Neural crest cell (in vitro differentiated cells): ENCODE measurements around the gene KLRF2. TPM values are rescaled to one million over a fixed set of nuclear protein-coding genes. Genes with fewer than 3 reads are reported as not detected.

Experiments
- DNase-seq: peaks from one replicate; pipeline ENCODE4 v3.0.0; 2021; ENCODE audit warnings: low read depth, mixed read lengths, low spot score
- H3K27ac Mint-ChIP-seq: one replicate; pipeline ENCODE4 v1.8.0; 2021; ENCODE audit warnings: mild to moderate bottlenecking, mixed read lengths; ENCODE audit not compliant: unreplicated experiment
- H3K27me3 Mint-ChIP-seq: 2 replicates; pipeline ENCODE4 v1.8.0; 2021; ENCODE audit warnings: low read depth, mild to moderate bottlenecking, mixed read lengths
- H3K36me3 Mint-ChIP-seq: 2 replicates; pipeline ENCODE4 v1.8.0; 2021; ENCODE audit warnings: low read depth, mild to moderate bottlenecking, mixed read lengths
- H3K4me1 Mint-ChIP-seq: 2 replicates; pipeline ENCODE4 v1.8.0; 2021; ENCODE audit warnings: mixed read lengths
- H3K4me3 Mint-ChIP-seq: one replicate; pipeline ENCODE4 v1.8.0; 2021; ENCODE audit warnings: mild to moderate bottlenecking, mixed read lengths
- H3K9me3 Mint-ChIP-seq: 2 replicates; pipeline ENCODE4 v1.8.0; 2021; ENCODE audit warnings: mixed read lengths
- CTCF ChIP-seq: fragments of 200-600 bp; sonication (generic); conservative IDR thresholded peaks from 2 replicates; pipeline ENCODE4 v1.5.0; 2021; ENCODE audit warnings: antibody characterized with exemption, mild to moderate bottlenecking
- total RNA-seq: library from RNA; stranded (reverse); gene quantifications from 2 replicates; pipeline ENCODE4 v1.2.1, GENCODE V29; 2021

KLRF2 gene
- total RNA-seq, 1 donor from 2014 or later = not detected

GRCh38 chr12:9922429-9922828 is 41.1 kb downstream of the KLRF2 start:
- Mint-ChIP-seq H3K4me1 (no peaks in the 10 kb centered on the region), H3K27ac (no peak overlapping the region), H3K27me3 (no peaks in the 10 kb centered on the region), H3K36me3 (no peaks in the 10 kb centered on the region), H3K9me3 (peaks cover 8% of the 10 kb centered on the region), H3K4me3 (no peak overlapping the region)
- TF ChIP-seq CTCF = no peak
- DNase-seq = no peak

GRCh38 chr12:9925705-9926393 is 44.6 kb downstream of the KLRF2 start:
- no peak for DNase-seq
- Mint-ChIP-seq H3K36me3 (no peaks in the 10 kb centered on the region), H3K4me1 (no peaks in the 10 kb centered on the region), H3K9me3 (no peaks in the 10 kb centered on the region), H3K27ac (no peak overlapping the region), H3K27me3 (no peaks in the 10 kb centered on the region), H3K4me3 (no peak overlapping the region)
- peak; percentile 75 for TF ChIP-seq CTCF

GRCh38 chr12:9926876-9927275 is 45.6 kb downstream of the KLRF2 start:
- no peaks in the 10 kb centered on the region for H3K27me3 Mint-ChIP-seq
- H3K4me1 Mint-ChIP-seq = no peaks in the 10 kb centered on the region
- no peaks in the 10 kb centered on the region for H3K36me3 Mint-ChIP-seq
- no peak overlapping the region for H3K4me3 Mint-ChIP-seq
- no peak for TF ChIP-seq CTCF
- H3K9me3 Mint-ChIP-seq = no peaks in the 10 kb centered on the region
- no peak for DNase-seq
- H3K27ac Mint-ChIP-seq = no peak overlapping the region

- H3K27me3 Mint-ChIP-seq = no peaks in the 10 kb centered on the region
- no peak for TF ChIP-seq CTCF
- no peak for DNase-seq
- H3K9me3 Mint-ChIP-seq = no peaks in the 10 kb centered on the region
- no peak overlapping the region for H3K4me3 Mint-ChIP-seq
- no peaks in the 10 kb centered on the region for H3K4me1 Mint-ChIP-seq
- H3K27ac Mint-ChIP-seq = no peak overlapping the region
- no peaks in the 10 kb centered on the region for H3K36me3 Mint-ChIP-seq
Measured at GRCh38 chr12:9928607-9929006, 47.3 kb downstream of the KLRF2 start.

- Mint-ChIP-seq H3K27me3 (no peaks in the 10 kb centered on the region), H3K4me3 (no peak overlapping the region), H3K4me1 (no peaks in the 10 kb centered on the region), H3K36me3 (no peaks in the 10 kb centered on the region), H3K9me3 (no peaks in the 10 kb centered on the region), H3K27ac (no peak overlapping the region)
- DNase-seq = no peak
- TF ChIP-seq CTCF = no peak
Measured at GRCh38 chr12:9931245-9931644, 50.0 kb downstream of the KLRF2 start.
